GM12892 (cell line): ENCODE measurements around the gene ZNF821.

ENCODE experiments used
- POLR2A ChIP-seq: IDR thresholded peaks from 2 replicates; pipeline ENCODE4 v1.6.1; 2011; ENCODE audit warnings: low read depth, low read length, control low read depth
- TAF1 ChIP-seq: IDR thresholded peaks from 2 replicates; pipeline ENCODE4 v1.6.1; 2011; ENCODE audit warnings: low read depth, mild to moderate bottlenecking, control low read depth, low read length, borderline replicate concordance

GRCh38 chr16:71929048-71929447, 45.1 kb upstream of the ZNF821 start:
- no peak for TF ChIP-seq TAF1
- no peak for TF ChIP-seq POLR2A
